Stimulated activated CD4-positive, alpha-beta T cell treated with anti-CD3 and anti-CD28 coated beads, Interleukin-4, amount 100 ng/mL, for 1 hour (primary cell): Measurements from ENCODE around the gene RPUSD2.
"Not testable (repeated sequence)": the region's sequence is repeated elsewhere in the genome, so short reads cannot be mapped to it uniquely, and the experiment has no call there.

Source experiments
- DNase-seq: peaks from one replicate; pipeline ENCODE4 v3.0.0-alpha.2; 2020

The RPUSD2 gene

GRCh38 chr15:40565333-40566238, 3.5 kb upstream of the RPUSD2 start:
- no peak for DNase-seq

DNA sequence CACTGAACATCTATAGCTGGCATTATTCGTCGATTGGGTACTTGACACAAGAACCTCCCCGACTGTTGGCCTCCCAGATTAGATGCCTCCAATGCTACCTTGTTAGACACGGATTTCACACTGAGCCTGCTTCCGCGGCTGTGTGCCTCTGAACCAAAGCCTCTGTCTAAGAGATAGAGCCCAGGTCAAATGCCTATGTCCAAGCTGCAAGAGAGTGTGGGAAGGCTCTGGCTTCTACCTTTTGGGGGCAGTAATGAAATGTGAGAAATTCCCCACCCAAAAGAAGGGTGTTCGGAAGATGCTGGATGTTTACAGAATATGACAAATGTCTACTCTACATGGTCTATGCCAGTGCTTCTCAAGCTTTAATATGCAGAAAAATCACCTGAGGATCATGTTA, 2.0 kb upstream of the RPUSD2 start:
- DNase-seq: no peak

DNA sequence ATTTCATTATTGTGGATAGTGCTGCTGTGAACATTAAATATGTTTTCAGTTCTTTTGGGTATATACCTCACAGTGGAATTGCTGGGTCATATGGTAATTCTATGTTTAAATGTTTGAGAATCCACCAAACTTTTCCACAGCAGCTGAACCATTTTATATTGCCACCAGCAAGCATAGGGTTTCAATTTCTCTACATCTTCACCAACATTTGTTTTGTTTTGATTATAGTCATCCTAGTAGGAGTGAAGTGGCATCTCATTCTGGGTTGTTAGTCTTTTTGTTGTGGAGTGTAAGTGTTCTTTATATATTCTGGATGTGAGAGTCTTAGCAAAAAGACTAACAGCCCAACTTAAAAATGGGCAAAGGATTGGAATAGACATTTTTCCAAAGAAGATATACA, 6.0 kb downstream of the RPUSD2 start:
- no peak for DNase-seq

DNA sequence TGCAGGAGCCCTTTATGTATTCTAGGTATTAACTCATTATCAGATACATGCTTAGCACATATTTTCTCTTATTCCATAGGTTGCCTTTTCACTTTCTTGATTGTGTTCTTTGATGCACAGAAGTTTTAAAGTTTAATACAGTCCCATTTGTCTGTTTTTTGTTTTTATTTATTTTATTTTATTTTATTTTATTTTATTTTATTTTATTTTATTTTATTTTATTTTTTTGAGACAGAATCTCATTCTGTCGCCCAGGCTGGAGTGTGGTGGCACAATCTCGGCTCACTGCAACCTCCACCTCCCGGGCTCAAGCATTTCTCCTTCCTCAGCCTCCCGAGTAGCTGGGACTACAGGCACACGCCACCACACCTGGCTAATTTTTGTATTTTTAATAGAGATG, 7.8 kb downstream of the RPUSD2 start:
- DNase-seq: not testable (repeated sequence)

- no peak for DNase-seq
These were observed 9.8 kb downstream of the RPUSD2 start for GRCh38 chr15:40578892-40579291.

DNA sequence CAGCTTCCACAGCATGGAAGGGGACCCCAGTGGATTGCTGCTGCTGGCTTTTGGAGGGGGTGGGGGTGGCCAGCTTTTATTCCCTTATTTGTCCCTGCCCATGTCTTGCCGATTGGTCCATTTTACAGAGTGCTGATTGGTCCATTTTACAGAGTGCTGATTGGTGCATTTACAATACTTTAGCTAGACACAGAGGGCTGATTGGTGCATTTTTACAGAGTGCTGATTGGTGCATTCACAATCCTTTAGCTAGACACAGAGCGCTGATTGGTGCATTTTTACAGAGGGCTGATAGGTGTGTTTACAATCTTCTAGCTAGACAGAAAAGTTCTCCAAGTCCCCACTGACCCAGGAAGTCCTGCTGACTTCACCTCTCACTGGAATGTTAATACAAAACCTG, 12.7 kb downstream of the RPUSD2 start:
- not testable (repeated sequence) for DNase-seq

- no peak for DNase-seq
These were observed 13.7 kb downstream of the RPUSD2 start for GRCh38 chr15:40582726-40583246.

DNA sequence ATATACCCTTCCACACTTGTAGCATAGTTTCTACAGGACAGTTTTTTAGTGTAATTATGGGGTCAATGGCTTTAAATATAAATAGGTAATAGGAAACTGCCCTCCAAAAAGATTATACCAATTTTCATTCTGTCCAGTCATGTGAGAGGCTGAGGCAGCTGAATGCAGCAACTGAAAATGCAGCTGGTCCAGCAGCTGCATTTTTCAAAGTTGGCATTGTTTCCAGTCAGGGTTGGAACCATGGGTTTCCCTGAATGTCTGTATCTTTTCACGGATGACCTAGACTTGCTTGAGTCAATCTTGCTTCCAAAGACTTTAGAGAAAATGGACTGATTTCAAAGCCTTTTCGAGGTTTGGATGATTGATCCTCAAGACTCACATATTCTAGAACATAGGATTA, 15.1 kb downstream of the RPUSD2 start:
- no peak for DNase-seq

DNA sequence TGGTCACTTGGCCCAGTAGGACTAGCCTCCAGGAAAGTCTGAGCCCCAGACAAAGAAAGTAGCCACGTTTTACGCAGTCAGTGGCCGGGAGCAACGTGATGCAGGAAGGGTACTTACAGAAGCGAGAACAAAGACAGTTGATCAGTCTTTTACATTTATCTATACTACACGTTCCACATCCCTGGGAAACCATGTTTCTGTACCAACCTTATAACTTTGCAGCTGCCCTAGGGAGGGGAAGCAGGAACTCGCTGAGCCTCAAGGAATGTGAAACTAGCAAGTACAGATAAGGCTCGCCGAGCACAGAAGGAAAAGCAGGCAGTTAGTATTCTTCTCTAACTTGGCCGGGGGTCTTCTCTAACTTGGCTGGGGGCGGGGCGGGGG, 21.6 kb downstream of the RPUSD2 start:
- DNase-seq: no peak

GRCh38 chr15:40591389-40591788, 22.3 kb downstream of the RPUSD2 start:
- no peak for DNase-seq

- no peak for DNase-seq
These were observed 24.1 kb downstream of the RPUSD2 start for GRCh38 chr15:40593165-40593564.

DNA sequence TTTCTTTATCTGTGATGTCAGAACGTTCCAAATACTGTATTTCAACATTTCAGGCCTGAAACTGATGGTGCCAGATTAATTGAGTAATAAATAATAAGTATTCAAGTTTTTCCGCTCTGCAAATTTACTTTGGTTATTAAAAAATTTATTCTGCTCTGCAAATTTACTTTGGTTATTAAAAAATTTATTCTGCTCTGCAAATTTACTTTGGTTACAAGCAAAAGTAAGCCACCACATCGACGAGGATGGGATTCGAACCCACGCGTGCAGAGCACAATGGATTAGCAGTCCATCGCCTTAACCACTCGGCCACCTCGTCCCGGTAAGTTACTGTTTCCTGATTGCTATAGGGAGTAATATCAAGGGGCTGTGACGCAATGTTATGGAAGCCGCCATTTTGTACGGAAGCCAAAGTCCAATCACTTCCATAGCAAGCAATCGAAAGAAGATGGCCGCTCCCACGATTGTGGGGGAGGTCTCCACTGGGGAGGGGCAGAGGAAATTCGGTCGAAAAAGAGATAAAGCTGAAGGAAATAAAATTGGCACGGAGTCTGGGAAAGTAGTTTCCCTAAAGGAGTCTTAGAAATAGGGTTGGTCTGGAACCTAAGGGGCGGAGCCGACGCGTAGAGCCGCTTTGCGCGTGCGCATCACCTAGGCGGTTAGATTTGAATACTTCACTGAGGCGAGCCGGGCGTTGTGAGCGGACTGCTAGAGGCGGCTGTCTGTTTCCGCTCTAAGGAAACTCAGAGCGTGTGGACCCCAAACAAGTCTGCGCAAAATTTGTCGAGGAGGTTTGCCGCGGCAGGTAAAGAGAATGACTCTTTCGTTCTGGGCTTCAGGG, 24.7 kb downstream of the RPUSD2 start, which contains the start of gene KNL1:
Gene KNL1 (plus strand): TSS at position 662 of the 841 bp plus-strand sequence. CDS start 8,683 bp downstream, outside the sequence.
- peak; percentile 83 for DNase-seq

DNA sequence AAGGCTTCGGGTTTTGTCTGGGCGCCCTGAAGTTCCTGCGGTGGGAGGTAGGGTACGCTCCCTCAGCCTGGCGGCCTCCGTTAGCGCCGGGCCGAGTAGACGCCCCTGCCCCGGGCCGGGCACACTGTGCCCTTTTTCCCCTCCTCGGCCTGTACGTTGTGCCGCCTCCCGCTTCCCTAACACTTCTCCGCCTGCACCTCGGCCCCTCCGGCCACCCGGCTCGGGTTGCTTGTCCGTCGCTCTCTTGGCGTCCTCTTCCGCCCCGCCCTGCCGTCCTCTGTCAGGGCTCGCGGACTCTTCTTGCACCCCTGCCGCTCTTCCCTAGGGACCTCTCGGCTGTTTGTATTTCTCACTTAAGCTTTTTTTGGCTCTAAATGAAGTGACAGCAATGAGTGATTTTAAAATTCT, 25.3 kb downstream of the RPUSD2 start:
- DNase-seq: no peak

GRCh38 chr15:40595219-40595618, 26.1 kb downstream of the RPUSD2 start:
- no peak for DNase-seq

GRCh38 chr15:40595773-40596172, 26.7 kb downstream of the RPUSD2 start:
- no peak for DNase-seq

GRCh38 chr15:40597024-40597423, 27.9 kb downstream of the RPUSD2 start:
- DNase-seq: no peak

DNA sequence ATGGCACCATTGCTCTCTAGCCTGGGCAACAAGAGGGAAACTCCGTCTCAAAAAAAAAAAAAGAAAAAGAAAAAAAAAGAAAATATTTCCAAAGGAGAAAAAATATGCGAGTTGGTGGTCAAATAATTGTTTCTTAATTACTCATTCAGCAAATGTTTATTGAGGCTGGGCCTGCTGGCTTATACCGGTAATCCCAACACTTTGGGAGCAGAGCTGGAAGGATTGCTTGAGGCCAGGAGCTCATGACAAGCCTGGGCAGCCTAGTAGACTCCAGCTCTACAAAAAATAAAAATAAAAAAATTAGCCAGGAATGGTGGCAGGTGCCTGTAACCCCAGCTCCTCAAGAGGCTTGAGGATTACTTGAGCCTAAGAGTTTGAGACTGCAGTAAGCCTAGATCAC, 29.0 kb downstream of the RPUSD2 start:
- no peak for DNase-seq

DNA sequence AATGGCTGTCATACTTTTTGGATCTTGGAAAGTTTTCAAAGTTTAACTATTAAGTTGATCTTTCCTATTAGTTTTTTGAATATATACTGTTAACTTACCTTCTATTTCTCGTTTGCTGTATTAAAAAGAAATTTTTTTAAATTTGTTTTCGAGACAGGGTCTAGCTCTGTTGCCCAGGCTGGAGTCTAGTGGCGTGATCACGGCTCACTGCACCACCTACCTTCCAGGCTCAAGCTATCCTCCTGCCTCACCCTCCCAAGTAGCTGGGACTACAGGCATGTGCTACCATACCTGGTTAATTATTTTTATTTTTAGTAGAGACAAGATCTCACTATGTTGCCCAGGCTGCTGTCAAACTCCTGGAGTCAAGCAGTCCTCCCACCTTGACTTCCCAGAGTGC, 29.6 kb downstream of the RPUSD2 start:
- no peak for DNase-seq

DNA sequence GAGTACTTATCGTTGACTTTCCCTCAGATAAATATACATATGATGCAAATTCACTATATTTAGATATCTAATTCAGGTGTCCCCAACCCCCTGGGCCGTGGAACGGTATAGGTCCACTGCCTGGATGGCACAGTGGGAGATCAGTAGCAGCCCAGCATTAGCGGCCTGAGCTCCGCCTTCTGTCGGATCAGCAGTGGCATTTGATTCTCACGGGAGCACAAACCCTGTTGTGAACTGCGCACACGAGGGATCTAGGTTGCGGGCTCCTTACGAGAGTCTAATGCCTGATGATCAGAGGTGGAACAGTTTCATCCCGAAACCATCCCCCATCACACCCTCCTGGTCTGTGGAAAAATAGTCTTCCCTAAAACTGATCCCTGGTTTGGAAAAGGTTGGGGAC, 31.9 kb downstream of the RPUSD2 start:
- no peak for DNase-seq

- DNase-seq: no peak
These were observed 34.8 kb downstream of the RPUSD2 start for GRCh38 chr15:40603935-40604334.

- no peak for DNase-seq
These were observed 44.0 kb downstream of the RPUSD2 start for GRCh38 chr15:40613080-40613479.

GRCh38 chr15:40618023-40618422, 48.9 kb downstream of the RPUSD2 start:
- no peak for DNase-seq

GRCh38 chr15:40618906-40619305, 49.8 kb downstream of the RPUSD2 start:
- no peak for DNase-seq

DNA sequence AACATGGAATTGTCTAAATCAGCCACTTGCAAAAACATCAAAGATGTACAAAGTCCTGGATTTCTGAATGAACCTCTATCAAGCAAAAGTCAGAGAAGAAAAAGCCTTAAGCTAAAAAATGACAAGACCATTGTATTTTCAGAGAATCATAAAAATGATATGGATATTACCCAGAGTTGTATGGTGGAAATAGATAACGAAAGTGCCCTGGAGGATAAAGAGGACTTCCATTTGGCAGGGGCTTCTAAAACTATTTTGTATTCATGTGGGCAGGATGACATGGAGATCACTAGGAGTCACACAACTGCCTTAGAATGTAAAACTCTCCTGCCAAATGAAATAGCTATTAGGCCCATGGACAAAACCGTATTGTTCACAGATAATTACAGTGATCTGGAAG, 54.3 kb downstream of the RPUSD2 start:
- DNase-seq: no peak
